NCI-H2196 (cell line): ENCODE results near the gene GOLPH3L.
"Not testable (repeated sequence)": the region's sequence is repeated elsewhere in the genome, so short reads cannot be mapped to it uniquely, and the experiment has no call there.

ENCODE experiments used
- DNase-seq: peaks from one replicate; lab custom pipeline; 2025; ENCODE audit not compliant: unreplicated experiment; lab: John Stamatoyannopoulos, UW

The GOLPH3L gene

GRCh38 chr1:150619576-150620509 is 77.1 kb downstream of the GOLPH3L start:
- DNase-seq: peak; percentile 74

GRCh38 chr1:150615346-150616201 is 81.4 kb downstream of the GOLPH3L start:
- DNase-seq: no peak

DNA sequence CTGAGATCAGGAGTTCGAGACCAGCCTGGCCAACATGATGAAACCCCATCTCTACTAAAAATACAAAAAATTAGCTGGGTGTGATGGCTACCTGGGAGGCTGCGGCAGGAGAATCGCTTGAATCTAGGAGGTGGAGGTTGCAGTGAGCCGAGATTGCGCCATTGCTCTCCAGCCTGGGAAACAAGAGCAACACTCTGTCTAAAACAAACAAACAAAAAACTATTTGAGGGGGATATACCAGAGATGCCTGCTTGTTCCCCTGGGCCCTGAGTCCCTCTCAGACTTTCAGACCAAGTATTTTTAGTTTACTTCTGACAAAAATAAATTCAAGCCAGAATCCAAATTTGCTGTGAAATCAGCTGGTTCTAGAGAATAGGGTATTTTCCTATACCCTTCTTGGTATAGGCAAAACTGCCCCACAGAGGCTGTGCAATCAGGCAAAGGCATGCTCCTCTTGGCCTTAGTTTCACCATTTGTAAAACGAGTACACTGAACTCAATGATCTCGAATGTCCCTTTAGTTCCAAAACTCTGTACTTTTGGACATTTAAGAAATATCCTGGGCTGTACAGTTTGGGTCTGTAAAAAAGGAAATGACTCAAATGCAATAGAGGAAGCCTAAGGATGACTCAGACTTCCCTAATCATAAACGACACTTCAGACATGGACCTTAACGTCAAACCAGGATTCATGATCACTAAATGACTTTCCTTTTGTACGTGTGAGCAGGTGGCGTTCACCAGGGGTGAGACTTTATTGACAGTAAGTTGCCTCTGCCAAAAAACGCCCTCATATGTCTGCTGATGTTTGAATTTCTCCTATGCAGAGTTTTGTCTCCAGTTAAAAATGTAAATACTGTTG is 83.7 kb downstream of the GOLPH3L start:
- DNase-seq: peak; percentile 90

DNA sequence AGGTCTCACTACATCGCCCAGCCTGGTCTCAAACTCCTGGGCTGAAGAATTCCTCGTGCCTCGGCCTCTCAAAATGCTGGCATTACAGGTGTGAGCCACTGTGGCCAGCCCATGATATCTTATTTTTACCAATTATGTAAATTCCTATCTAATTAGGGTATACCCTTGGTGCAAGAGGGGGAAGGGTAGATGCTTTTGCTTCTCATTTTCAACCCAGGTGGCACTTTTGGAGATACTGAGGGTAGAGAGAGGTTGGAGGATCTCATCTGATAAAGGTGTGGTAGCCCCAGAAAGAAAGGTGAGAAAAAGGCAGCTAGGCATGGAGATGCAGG is 85.0 kb downstream of the GOLPH3L start:
- DNase-seq: no peak

DNA sequence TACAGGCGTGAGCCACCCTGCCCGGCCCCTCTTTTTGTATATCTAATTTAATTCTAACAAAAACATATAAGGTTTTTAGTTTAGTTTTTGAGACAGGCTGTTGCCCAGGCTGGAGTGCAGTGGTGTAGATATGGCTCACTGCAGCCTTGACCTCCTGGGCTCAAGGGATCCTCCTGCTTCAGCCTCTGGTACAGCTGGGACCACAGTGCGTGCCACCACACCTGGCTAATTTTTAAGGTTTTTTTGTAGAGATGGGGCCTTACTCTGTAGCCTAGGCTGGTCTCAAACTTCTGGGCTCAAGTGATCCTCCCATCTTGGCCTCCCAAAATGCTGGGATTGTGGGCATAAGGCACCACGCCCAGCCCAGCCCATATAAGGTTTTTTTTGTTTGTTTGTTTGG is 86.4 kb downstream of the GOLPH3L start:
- DNase-seq: no peak

- DNase-seq: no peak
Measured at GRCh38 chr1:150609732-150610131, 87.2 kb downstream of the GOLPH3L start.

GRCh38 chr1:150606463-150607142 is 90.4 kb downstream of the GOLPH3L start:
- DNase-seq: no peak

DNA sequence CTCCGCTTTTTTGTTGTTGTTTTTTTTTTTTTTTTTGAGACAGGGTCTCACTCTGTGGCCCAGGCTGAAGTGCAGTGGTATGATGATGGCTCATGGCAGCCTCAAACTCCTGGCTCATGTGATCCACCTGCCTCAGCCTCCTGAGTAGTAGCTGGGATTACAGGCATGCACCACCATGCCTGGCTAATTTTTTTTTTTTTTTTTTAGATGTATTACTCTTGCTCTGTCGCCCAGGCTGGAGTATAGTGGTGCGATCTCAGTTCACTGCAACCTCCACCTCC is 91.6 kb downstream of the GOLPH3L start:
- not testable (repeated sequence) for DNase-seq

- no peak for DNase-seq
Measured at GRCh38 chr1:150604226-150604588, 92.7 kb downstream of the GOLPH3L start.

- DNase-seq: no peak
Measured at GRCh38 chr1:150603711-150604110, 93.2 kb downstream of the GOLPH3L start.

- DNase-seq: not testable (repeated sequence)
Measured at GRCh38 chr1:150602372-150602771, 94.6 kb downstream of the GOLPH3L start.

GRCh38 chr1:150601540-150601939 is 95.4 kb downstream of the GOLPH3L start:
- DNase-seq: no peak

DNA sequence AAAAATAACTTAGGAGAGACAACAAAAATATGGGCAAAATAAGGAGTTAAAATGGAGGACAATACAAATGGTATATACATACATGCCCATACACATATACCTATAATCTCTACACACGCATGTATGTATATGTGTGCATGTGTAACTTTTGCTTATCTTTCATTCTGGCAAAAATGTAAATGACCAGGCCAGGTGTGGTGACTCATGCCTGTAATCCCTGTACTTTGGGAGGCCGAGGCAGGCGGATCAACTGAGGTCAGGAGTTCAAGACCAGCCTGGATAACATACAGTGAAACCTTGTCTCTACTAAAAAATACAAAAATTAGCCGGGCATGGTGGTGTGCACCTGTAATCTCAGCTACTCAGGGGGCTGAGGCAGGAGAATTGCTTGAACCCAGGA is 98.6 kb downstream of the GOLPH3L start:
- DNase-seq: not testable (repeated sequence)

- DNase-seq: no peak
Measured at GRCh38 chr1:150596976-150597375, 100.0 kb downstream of the GOLPH3L start.
